Activated CD4-positive, alpha-beta T cell treated with anti-CD3 and anti-CD28 coated beads, Interleukin-2, Interleukin-6, amounts not matched to agents 100 ng/mL and 50 ng/mL, durations not matched to agents 16 hours and 8 hours (primary cell): ENCODE data around the gene NPHS2.
"Not testable (repeated sequence)": the region's sequence is repeated elsewhere in the genome, so short reads cannot be mapped to it uniquely, and the experiment has no call there.

Experiments used
- DNase-seq: peaks from one replicate; pipeline ENCODE4 v3.0.0-alpha.2; 2020

NPHS2 gene

GRCh38 chr1:179545321-179545720, 30.4 kb downstream of the NPHS2 start:
- DNase-seq: no peak

GRCh38 chr1:179541774-179542173, 34.0 kb downstream of the NPHS2 start:
- no peak for DNase-seq

GRCh38 chr1:179530352-179530751, 45.4 kb downstream of the NPHS2 start:
- DNase-seq: no peak

- DNase-seq: no peak
Measured at GRCh38 chr1:179529482-179530195, 46.1 kb downstream of the NPHS2 start.

- not testable (repeated sequence) for DNase-seq
Measured at GRCh38 chr1:179518544-179518943, 57.2 kb downstream of the NPHS2 start.

- DNase-seq: no peak
Measured at GRCh38 chr1:179516976-179517705, 58.6 kb downstream of the NPHS2 start.

GRCh38 chr1:179510038-179510437, 65.7 kb downstream of the NPHS2 start:
- DNase-seq: no peak

- DNase-seq: no peak
Measured at GRCh38 chr1:179509384-179509783, 66.4 kb downstream of the NPHS2 start.

GRCh38 chr1:179506199-179506598, 69.5 kb downstream of the NPHS2 start:
- DNase-seq: no peak
